Uterus (tissue), 4 donors: ENCODE data around the gene BBS9. TPM values are rescaled to one million over a fixed set of nuclear protein-coding genes. Genes with fewer than 3 reads are reported as not detected.

Experiments
- DNase-seq, 2 donors: peaks; one replicate each; pipeline ENCODE4 v3.0.0-alpha.2; 2019 to 2020
- H3K27ac ChIP-seq, 2 donors: fragments of 200-600 bp; sonication (generic); 1 replicate in 1 of 2; 2 replicates in 1 of 2; pipeline ENCODE4 v1.5.1; 2016 to 2018
- H3K27me3 ChIP-seq, 2 donors: fragments of 200-600 bp; sonication (generic); one replicate each; pipeline ENCODE4 v1.5.1; 2018 to 2019; ENCODE audit warnings: control low read depth in 1 of 2
- H3K36me3 ChIP-seq, 2 donors: fragments of 200-600 bp; sonication (generic); one replicate each; pipeline ENCODE4 v1.5.1; 2019; ENCODE audit warnings: control low read depth in 1 of 2
- H3K4me1 ChIP-seq, 2 donors: fragments of 200-600 bp; sonication (generic); one replicate each; pipeline ENCODE4 v1.5.1; 2018 to 2019; ENCODE audit warnings: control low read depth in 1 of 2
- H3K4me3 ChIP-seq, 2 donors: fragments of 200-600 bp; sonication (generic); 1 replicate in 1 of 2; 2 replicates in 1 of 2; pipeline ENCODE4 v1.5.1; 2018 to 2019; ENCODE audit warnings: mild to moderate bottlenecking in 1 of 2
- H3K9me3 ChIP-seq, 2 donors: fragments of 200-600 bp; sonication (generic); one replicate each; pipeline ENCODE4 v1.5.1; 2019; ENCODE audit warnings: control low read depth in 1 of 2
- POLR2A ChIP-seq, 2 donors: fragments of 450-650 bp; IDR thresholded peaks; one replicate each; pipeline ENCODE4 v1.6.1; 2016; ENCODE audit warnings: antibody characterized with exemption in 2 of 2, mild to moderate bottlenecking in 1 of 2, moderate library complexity in 1 of 2
- intact Hi-C: fragments of 100-400 bp; cut with DNase I; formaldehyde crosslinking; loops from one replicate; pipeline ENCODE4 v1.15.1; 2023; ENCODE audit warnings: low total_unique reads
- total RNA-seq, 4 donors: library from RNA; depleted of rRNA in 3 of 4; stranded (reverse); fragments of >200 nt in 3 of 4; gene quantifications; one replicate each; pipeline versions ENCODE4 v1.1.0 to v1.2.4, GENCODE V29; 2014 to 2023
- TF ChIP-seq, protein P1 (sequence below), 4 experiments: fragments of 200-600 bp in 2 of 4; fragments of 450-650 bp in 2 of 4; sonication (generic) in 2 of 4; IDR thresholded peaks; one replicate each; pipeline ENCODE4 v1.5.1; 2016 to 2019; ENCODE audit warnings: antibody characterized with exemption in 4 of 4, mild to moderate bottlenecking in 2 of 4, moderate library complexity in 1 of 4
- donor health status: DM: yes; HTN: yes; CAD: no.

BBS9 gene
- total RNA-seq, 4 donors from 2014 or later = 24.1 to 77.4 (median 39.4) TPM

DNA sequence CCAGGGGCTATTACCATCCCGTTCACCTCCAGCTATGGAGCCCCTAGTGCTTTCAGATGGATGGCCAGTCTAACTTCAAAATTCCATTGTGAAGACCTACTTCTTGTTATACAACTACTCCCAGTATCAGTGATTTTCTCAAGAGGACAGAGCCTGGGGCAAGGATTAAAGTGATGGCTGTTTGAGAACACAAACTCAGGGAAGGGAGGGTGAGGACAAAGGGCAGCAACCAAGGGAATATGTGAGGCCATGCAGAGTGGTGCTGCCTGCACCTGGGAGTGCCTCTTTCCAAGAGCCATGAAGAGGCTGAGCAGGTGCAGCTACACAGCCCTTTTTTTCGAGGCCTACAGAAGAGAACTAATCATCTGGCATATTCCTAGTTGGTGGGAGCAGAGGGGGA lies 472.5 kb downstream of the BBS9 start:
- Histone ChIP-seq H3K4me1 (no peaks in the 10 kb centered on the region), H3K9me3 (no peaks in the 10 kb centered on the region), H3K27me3 (no peaks in the 10 kb centered on the region), H3K27ac (no peak overlapping the region), H3K36me3 (no peaks in the 10 kb centered on the region), H3K4me3 (no peak overlapping the region)
- TF ChIP-seq, protein P1, sequence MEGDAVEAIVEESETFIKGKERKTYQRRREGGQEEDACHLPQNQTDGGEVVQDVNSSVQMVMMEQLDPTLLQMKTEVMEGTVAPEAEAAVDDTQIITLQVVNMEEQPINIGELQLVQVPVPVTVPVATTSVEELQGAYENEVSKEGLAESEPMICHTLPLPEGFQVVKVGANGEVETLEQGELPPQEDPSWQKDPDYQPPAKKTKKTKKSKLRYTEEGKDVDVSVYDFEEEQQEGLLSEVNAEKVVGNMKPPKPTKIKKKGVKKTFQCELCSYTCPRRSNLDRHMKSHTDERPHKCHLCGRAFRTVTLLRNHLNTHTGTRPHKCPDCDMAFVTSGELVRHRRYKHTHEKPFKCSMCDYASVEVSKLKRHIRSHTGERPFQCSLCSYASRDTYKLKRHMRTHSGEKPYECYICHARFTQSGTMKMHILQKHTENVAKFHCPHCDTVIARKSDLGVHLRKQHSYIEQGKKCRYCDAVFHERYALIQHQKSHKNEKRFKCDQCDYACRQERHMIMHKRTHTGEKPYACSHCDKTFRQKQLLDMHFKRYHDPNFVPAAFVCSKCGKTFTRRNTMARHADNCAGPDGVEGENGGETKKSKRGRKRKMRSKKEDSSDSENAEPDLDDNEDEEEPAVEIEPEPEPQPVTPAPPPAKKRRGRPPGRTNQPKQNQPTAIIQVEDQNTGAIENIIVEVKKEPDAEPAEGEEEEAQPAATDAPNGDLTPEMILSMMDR (IDR thresholded peaks at IDR 0.05) = no peak
- no peak for TF ChIP-seq POLR2A (IDR thresholded peaks at IDR 0.05)
- DNase-seq = no peak
- intact Hi-C loops = no loop called here

DNA sequence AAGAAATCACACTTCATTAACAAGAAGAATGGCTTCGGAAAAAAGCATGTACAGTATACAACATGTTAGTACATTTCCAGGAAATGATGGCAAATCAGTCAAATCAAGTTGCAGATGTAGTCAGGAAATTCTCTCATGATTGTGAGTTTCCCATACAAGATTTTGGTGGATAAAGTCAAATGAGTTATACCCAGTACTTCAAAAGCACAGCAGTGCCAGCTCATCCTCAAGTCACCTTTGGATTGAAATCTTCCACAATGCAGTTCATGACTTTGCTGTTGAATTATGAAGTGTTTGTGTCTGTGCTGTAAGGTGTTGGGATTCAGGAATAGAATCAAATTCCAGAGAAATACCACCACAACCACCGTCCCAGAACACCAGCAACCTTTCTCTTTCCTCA lies 474.7 kb downstream of the BBS9 start:
- no peak overlapping the region for H3K4me3 ChIP-seq
- intact Hi-C loops = no loop called here
- H3K27ac ChIP-seq = no peak overlapping the region
- no peaks in the 10 kb centered on the region for H3K4me1 ChIP-seq
- no peak for DNase-seq
- no peak for TF ChIP-seq POLR2A (IDR thresholded peaks at IDR 0.05)
- TF ChIP-seq, protein P1 (IDR thresholded peaks at IDR 0.05) = no peak
- H3K9me3 ChIP-seq = no peaks in the 10 kb centered on the region
- no peaks in the 10 kb centered on the region for H3K36me3 ChIP-seq
- no peaks in the 10 kb centered on the region for H3K27me3 ChIP-seq

DNA sequence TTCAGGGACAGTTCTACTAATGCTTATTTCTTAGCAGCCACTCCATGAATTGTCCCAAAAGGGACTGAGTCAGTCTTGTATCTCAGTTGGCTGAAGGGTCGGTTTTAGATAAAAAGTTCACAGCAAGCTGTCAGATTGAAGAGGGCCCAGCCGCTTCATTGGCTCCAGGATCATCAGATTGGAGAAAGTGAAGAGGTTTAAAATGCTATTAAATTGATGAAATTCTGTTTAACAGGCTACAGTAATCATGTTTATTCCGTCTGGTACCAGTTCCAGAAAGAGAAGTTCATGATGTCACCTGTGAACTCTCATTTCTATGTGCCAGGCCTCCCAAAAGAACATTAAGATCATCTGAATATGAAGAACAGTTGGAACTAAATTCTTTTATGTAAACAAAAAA lies 481.6 kb downstream of the BBS9 start:
- Histone ChIP-seq H3K27me3 (no peaks in the 10 kb centered on the region), H3K27ac (no peak overlapping the region), H3K4me1 (no peaks in the 10 kb centered on the region), H3K36me3 (no peaks in the 10 kb centered on the region), H3K9me3 (peaks cover 0 to 11% of the 10 kb centered on the region in 2 donors), H3K4me3 (no peak overlapping the region)
- intact Hi-C loops = no loop called here
- no peak for DNase-seq
- TF ChIP-seq POLR2A (IDR thresholded peaks at IDR 0.05) = no peak
- TF ChIP-seq, protein P1 (IDR thresholded peaks at IDR 0.05) = no peak

DNA sequence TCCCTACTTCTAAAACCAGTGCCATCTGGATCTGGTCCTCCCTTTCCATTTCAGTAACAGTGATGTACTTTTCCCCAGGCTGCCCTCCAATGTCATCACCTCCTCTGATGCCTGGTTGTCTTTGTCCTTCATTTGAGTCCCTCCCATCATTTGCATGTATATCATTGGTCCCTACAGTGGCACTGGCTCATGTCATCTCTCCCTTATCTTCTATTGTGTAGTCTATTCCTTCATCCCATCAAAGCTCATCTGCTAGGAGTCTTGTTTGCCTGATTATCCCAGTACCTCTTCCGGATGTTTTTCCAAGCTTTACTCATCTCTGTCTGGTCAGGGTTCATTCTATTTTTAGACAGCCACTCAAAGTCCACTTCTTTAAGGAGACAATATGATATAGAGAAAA lies 483.1 kb downstream of the BBS9 start:
- intact Hi-C loops = no loop called here

DNA sequence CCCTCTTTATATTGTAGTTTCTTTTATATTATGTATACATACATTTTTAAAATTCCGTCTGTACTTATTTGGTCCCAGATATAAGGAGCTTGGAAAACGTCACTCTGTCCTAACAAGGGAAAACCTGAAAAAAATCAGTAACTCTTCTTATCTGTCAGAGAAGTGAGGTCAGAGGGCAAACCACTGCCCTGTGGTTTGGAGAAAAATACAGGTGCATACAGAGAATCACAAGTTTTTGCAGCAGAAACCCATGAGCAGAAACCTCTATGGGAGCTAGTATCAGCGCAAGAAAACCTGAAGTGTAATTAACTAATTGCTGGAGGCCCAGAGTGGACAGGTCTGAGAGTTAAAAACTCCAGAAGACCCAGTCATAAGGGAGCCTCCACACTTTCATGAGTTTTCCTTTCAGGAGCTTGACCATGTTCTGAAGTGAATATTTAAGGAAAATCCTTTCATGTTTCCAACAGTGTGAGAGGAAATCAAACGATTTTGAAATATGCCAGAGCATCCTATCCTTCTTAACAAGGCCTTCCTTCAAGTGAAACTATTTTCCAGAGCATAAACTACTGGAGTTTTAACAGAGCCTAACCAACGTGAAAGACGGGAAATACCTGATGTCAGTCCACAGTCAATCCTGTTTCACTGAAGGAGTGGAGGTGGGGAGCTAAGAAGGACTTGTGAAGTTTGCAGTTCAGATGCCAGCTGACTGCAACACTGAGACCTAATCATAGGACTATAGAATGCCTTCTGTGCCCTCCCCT lies 485.2 kb downstream of the BBS9 start:
- H3K9me3 ChIP-seq = peaks cover 0 to 11% of the 10 kb centered on the region in 2 donors
- H3K4me3 ChIP-seq = no peak overlapping the region
- H3K27me3 ChIP-seq = no peaks in the 10 kb centered on the region
- TF ChIP-seq, protein P1 (IDR thresholded peaks at IDR 0.05) = no peak
- TF ChIP-seq POLR2A (IDR thresholded peaks at IDR 0.05) = no peak
- no peak overlapping the region for H3K27ac ChIP-seq
- no peaks in the 10 kb centered on the region for H3K36me3 ChIP-seq
- DNase-seq = no peak
- intact Hi-C loops = no loop called here
- H3K4me1 ChIP-seq = no peaks in the 10 kb centered on the region

More for the DNA sequence above, 483.1 kb downstream of the BBS9 start:
- Histone ChIP-seq H3K27me3 (no peaks in the 10 kb centered on the region), H3K9me3 (peaks cover 0 to 11% of the 10 kb centered on the region in 2 donors), H3K27ac (no peak overlapping the region), H3K4me3 (no peak overlapping the region), H3K4me1 (no peaks in the 10 kb centered on the region), H3K36me3 (no peaks in the 10 kb centered on the region)
- TF ChIP-seq, protein P1 (IDR thresholded peaks at IDR 0.05) = no peak
- TF ChIP-seq POLR2A (IDR thresholded peaks at IDR 0.05) = no peak
- no peak for DNase-seq
